GM23338 (cell line): Measurements from ENCODE around the gene PASK. TPM values are rescaled to one million over a fixed set of nuclear protein-coding genes. Genes with fewer than 3 reads are reported as not detected.

Experiments used
- ATAC-seq: fragments of 200-7000 bp; cut with Tn5 transposase; 3 replicates; pipeline ENCODE4 v1.9.1; 2020
- DNase-seq: peaks from one replicate; pipeline ENCODE4 v3.0.0-alpha.2; 2015; ENCODE audit warnings: low spot score
- H2AFZ ChIP-seq: fragments of 200-600 bp; sonication (generic); 2 replicates; pipeline ENCODE4 v1.8.0; 2016; ENCODE audit warnings: antibody characterized with exemption, mild to moderate bottlenecking, moderate library complexity
- H3F3A ChIP-seq: fragments of 200-600 bp; sonication (generic); replicated peaks from 2 replicates; pipeline ENCODE4 v1.8.0; 2017; ENCODE audit warnings: antibody characterized with exemption, mixed run types, low read depth
- H3K27ac ChIP-seq: fragments of 200-600 bp; sonication (generic); 2 replicates; pipeline ENCODE4 v1.6.1; 2016; ENCODE audit warnings: low read depth
- H3K27me3 ChIP-seq: fragments of 200-600 bp; sonication (generic); 2 replicates; pipeline ENCODE4 v1.8.0; 2016; ENCODE audit warnings: mild to moderate bottlenecking, mixed run types, moderate library complexity; ENCODE audit not compliant: insufficient read depth
- H3K36me3 ChIP-seq: fragments of 200-600 bp; sonication (generic); 2 replicates; pipeline ENCODE4 v1.8.0; 2016; ENCODE audit warnings: mild to moderate bottlenecking; ENCODE audit not compliant: insufficient read depth
- H3K4me1 ChIP-seq: fragments of 200-600 bp; sonication (generic); 2 replicates; pipeline ENCODE4 v1.8.0; 2016; ENCODE audit warnings: mild to moderate bottlenecking, moderate library complexity; ENCODE audit not compliant: insufficient read depth
- H3K4me2 ChIP-seq: fragments of 200-600 bp; sonication (generic); 2 replicates; pipeline ENCODE4 v1.7.1; 2017; ENCODE audit warnings: mixed run types
- H3K4me3 ChIP-seq: fragments of 200-600 bp; sonication (generic); 2 replicates; pipeline ENCODE4 v1.6.1; 2016; ENCODE audit warnings: mixed run types
- H3K79me2 ChIP-seq: fragments of 200-600 bp; sonication (generic); replicated peaks from 2 replicates; pipeline ENCODE4 v1.8.0; 2017; ENCODE audit warnings: mild to moderate bottlenecking; ENCODE audit not compliant: insufficient read depth
- H3K9me2 ChIP-seq: fragments of 200-600 bp; sonication (generic); 2 replicates; pipeline ENCODE4 v1.8.0; 2017; ENCODE audit not compliant: insufficient read depth
- H4K20me1 ChIP-seq: fragments of 200-600 bp; sonication (generic); replicated peaks from 2 replicates; pipeline ENCODE4 v1.8.0; 2017; ENCODE audit warnings: mild to moderate bottlenecking; ENCODE audit not compliant: insufficient read depth
- H3K27ac Mint-ChIP-seq: 2 replicates; pipeline ENCODE4 v1.8.0; 2020; ENCODE audit warnings: inconsistent platforms, mild to moderate bottlenecking, moderate library complexity, mixed read lengths
- H3K27me3 Mint-ChIP-seq: 3 replicates; pipeline ENCODE4 v1.8.0; 2022; ENCODE audit warnings: low read depth, mild to moderate bottlenecking, moderate library complexity, mixed read lengths, inconsistent platforms; ENCODE audit not compliant: insufficient read depth, poor library complexity
- H3K36me3 Mint-ChIP-seq: 3 replicates; pipeline ENCODE4 v1.8.0; 2021; ENCODE audit warnings: low read depth, mild to moderate bottlenecking, inconsistent platforms, moderate library complexity, mixed read lengths
- H3K4me1 Mint-ChIP-seq: 3 replicates; pipeline ENCODE4 v1.8.0; 2020; ENCODE audit warnings: mild to moderate bottlenecking, inconsistent platforms, mixed read lengths
- H3K4me3 Mint-ChIP-seq: 3 replicates; pipeline ENCODE4 v1.8.0; 2021; ENCODE audit warnings: moderate library complexity, mild to moderate bottlenecking, inconsistent platforms, mixed read lengths
- H3K9me3 Mint-ChIP-seq: 3 replicates; pipeline ENCODE4 v1.8.0; 2020; ENCODE audit warnings: moderate library complexity, mild to moderate bottlenecking, inconsistent platforms, mixed read lengths
- CREB1 ChIP-seq: fragments of 250-450 bp; sonication (Bioruptor Pico); IDR thresholded peaks from 2 replicates; pipeline ENCODE4 v1.5.0; 2020; ENCODE audit warnings: low read depth, mild to moderate bottlenecking, moderate library complexity
- CTCF ChIP-seq, 2 experiments: fragments of 200-600 bp in 1 of 2; sonication (generic) in 1 of 2; conservative IDR thresholded peaks; 2 replicates each; pipeline versions ENCODE4 v1.5.1 to v1.6.1; 2016 to 2017; ENCODE audit warnings: antibody characterized with exemption in 2 of 2, low read depth in 2 of 2, mild to moderate bottlenecking in 2 of 2, moderate library complexity in 1 of 2
- ETS1 ChIP-seq: IDR thresholded peaks from 2 replicates; pipeline ENCODE4 v1.6.1; 2016; ENCODE audit warnings: antibody characterized with exemption
- EZH2phosphoT487 ChIP-seq: fragments of 200-600 bp; sonication (generic); IDR thresholded peaks from one replicate; pipeline ENCODE4 v1.8.1; 2018; ENCODE audit warnings: antibody characterized with exemption; ENCODE audit not compliant: unreplicated experiment
- NANOG ChIP-seq: IDR thresholded peaks from 2 replicates; pipeline ENCODE4 v1.6.1; 2016; ENCODE audit warnings: antibody characterized with exemption, borderline replicate concordance
- POLR2AphosphoS5 ChIP-seq: IDR thresholded peaks from 2 replicates; pipeline ENCODE4 v1.6.1; 2016; ENCODE audit warnings: antibody characterized with exemption, low read depth
- REST ChIP-seq: IDR thresholded peaks from one replicate; pipeline ENCODE4 v1.6.1; 2018; ENCODE audit warnings: antibody characterized with exemption; ENCODE audit not compliant: unreplicated experiment
- ZNF114 ChIP-seq: fragments of 250-450 bp; sonication (Bioruptor Pico); IDR thresholded peaks from 2 replicates; pipeline ENCODE4 v1.5.0; 2020; ENCODE audit warnings: mild to moderate bottlenecking, moderate library complexity
- ZNF331 ChIP-seq: fragments of 250-450 bp; sonication (Bioruptor Pico); IDR thresholded peaks from 2 replicates; pipeline ENCODE4 v1.5.0; 2020; ENCODE audit warnings: low read depth, mild to moderate bottlenecking, moderate library complexity
- ZNF462 ChIP-seq: fragments of 250-450 bp; sonication (Bioruptor Pico); IDR thresholded peaks from 2 replicates; pipeline ENCODE4 v1.5.0; 2020; ENCODE audit warnings: mild to moderate bottlenecking, moderate library complexity
- polyA plus RNA-seq: library from polyadenylated mRNA; unstranded; fragments of >200 nt; fragmentation: Nextera tagmentation; extraction: Ambion mirVana; gene quantifications from 2 replicates; pipeline ENCODE4 v1.2.1, GENCODE V29; 2016
- total RNA-seq: library from RNA; depleted of rRNA; stranded (reverse); fragments of >200 nt; shearing (Covaris generic); gene quantifications from 2 replicates; pipeline ENCODE4 v1.2.3, GENCODE V29; 2014

Gene PASK
- total and polyA plus RNA-seq, 2 experiments from 2014 or later = 12.5 to 38.4 TPM

GRCh38 chr2:241062389-241063092, 86.7 kb downstream of the PASK start (continued):
- TF ChIP-seq ZNF114 (CRISPR knock-in tag) (no peak), ETS1 (no peak)

- no peak overlapping the region for H3K27ac Mint-ChIP-seq
- no peaks in the 10 kb centered on the region for H3K27me3 ChIP-seq
- TF ChIP-seq CTCF (conservative IDR thresholded peaks at IDR 0.05; ENCODE audit: low read depth in 2 of 2) (no peak), EZH2phosphoT487 (no peak), ZNF114 (CRISPR knock-in tag) (no peak), CREB1 (CRISPR knock-in tag) (no peak), ETS1 (no peak), ZNF462 (CRISPR knock-in tag) (no peak), NANOG (no peak), POLR2AphosphoS5 (no peak), REST (no peak), ZNF331 (CRISPR knock-in tag) (no peak)
Measured at GRCh38 chr2:241061275-241061674, 88.0 kb downstream of the PASK start.

More at GRCh38 chr2:241061275-241061674, 88.0 kb downstream of the PASK start:
- no peaks in the 10 kb centered on the region for H3F3A ChIP-seq
- DNase-seq (no peak), ATAC-seq (no peak)
- no peak overlapping the region for H3K4me3 ChIP-seq
- H3K36me3 Mint-ChIP-seq = no peaks in the 10 kb centered on the region
- H3K4me1 ChIP-seq = no peaks in the 10 kb centered on the region
- no peaks in the 10 kb centered on the region; the same call in 2 of the 3 replicates for H3K4me1 Mint-ChIP-seq
- no peaks in the 10 kb centered on the region for H3K9me3 Mint-ChIP-seq
- H3K4me3 Mint-ChIP-seq = no peak overlapping the region
- no peaks in the 10 kb centered on the region for H3K79me2 ChIP-seq
- H3K4me2 ChIP-seq = no peak overlapping the region
- H3K9me2 ChIP-seq = no peaks in the 10 kb centered on the region
- H3K27ac ChIP-seq = no peak overlapping the region
- no peaks in the 10 kb centered on the region for H3K36me3 ChIP-seq
- H2AFZ ChIP-seq = no peak overlapping the region
- H4K20me1 ChIP-seq = 0 out of 2 replicates have a peak, but pooled peaks cover under 1% of the 10 kb centered on the region
- peaks cover 4% of the 10 kb centered on the region for H3K27me3 Mint-ChIP-seq
